Panc1 (cell line): Measurements from ENCODE around the gene UGT1A8. TPM values are rescaled to one million over a fixed set of nuclear protein-coding genes. Genes with fewer than 3 reads are reported as not detected.

Experiments
- ATAC-seq: fragments of 200-7000 bp; cut with Tn5 transposase; 2 replicates; pipeline ENCODE4 v1.9.1; 2020; ENCODE audit warnings: mild to moderate bottlenecking, moderate library complexity
- BruUV-seq: library from RNA; stranded (reverse); fragments of 400-500 nt; replicated peaks from 2 replicates; lab custom pipeline; 2021; lab: Mats Ljungman, UMichigan
- CTCF ChIA-PET: fragments of 300-600 bp; sonication (Branson Sonifier 250); formaldehyde crosslinking; loops from one replicate; lab custom pipeline; 2022; ENCODE audit warnings: antibody characterized with exemption; lab: Charles Lee
- POLR2A ChIA-PET: fragments of 300-600 bp; sonication (Branson Sonifier 250); formaldehyde crosslinking; loops from one replicate; lab custom pipeline; 2022; ENCODE audit warnings: antibody characterized with exemption; lab: Charles Lee
- DNase-seq: peaks from one replicate; pipeline ENCODE4 v3.0.0-alpha.2; 2010; ENCODE audit warnings: low read depth, low spot score
- H3K27ac ChIP-seq: 2 replicates; pipeline ENCODE4 v1.5.1; 2011; ENCODE audit warnings: mild to moderate bottlenecking, low read length, inconsistent platforms
- H3K27me3 ChIP-seq: fragments of 200-500 bp; sonication (Bioruptor generic); 2 replicates; pipeline ENCODE4 v1.6.0; 2014; ENCODE audit warnings: low read length, inconsistent platforms; ENCODE audit not compliant: control insufficient read depth, insufficient read depth
- H3K36me3 ChIP-seq: fragments of 200-500 bp; sonication (Bioruptor generic); 2 replicates; pipeline ENCODE4 v1.5.1; 2014; ENCODE audit warnings: inconsistent platforms, mild to moderate bottlenecking, low read length, moderate library complexity; ENCODE audit not compliant: control insufficient read depth, insufficient read depth
- H3K4me1 ChIP-seq: 2 replicates; pipeline ENCODE4 v1.5.1; 2011; ENCODE audit warnings: inconsistent platforms, mild to moderate bottlenecking, low read length, moderate library complexity; ENCODE audit not compliant: control insufficient read depth, insufficient read depth
- H3K4me3 ChIP-seq, 2 experiments: 2 replicates each; pipeline ENCODE4 v1.5.1; 2011 to 2012; ENCODE audit warnings: low read depth in 2 of 2, low read length in 2 of 2, mild to moderate bottlenecking in 2 of 2, inconsistent platforms in 1 of 2, moderate library complexity in 1 of 2
- H3K9me3 ChIP-seq: fragments of 200-500 bp; sonication (Bioruptor generic); 2 replicates; pipeline ENCODE4 v1.5.1; 2014; ENCODE audit warnings: low read depth, mild to moderate bottlenecking, inconsistent platforms, low read length, moderate library complexity; ENCODE audit not compliant: control insufficient read depth, insufficient read depth
- CTCF ChIP-seq: fragments of 450-650 bp; IDR thresholded peaks from 2 replicates; pipeline ENCODE4 v1.5.1; 2017; ENCODE audit warnings: mild to moderate bottlenecking
- POLR2AphosphoS5 ChIP-seq: IDR thresholded peaks from 2 replicates; pipeline ENCODE4 v1.6.1; 2012; ENCODE audit warnings: mild to moderate bottlenecking, low read depth, low read length, moderate library complexity
- REST ChIP-seq, 2 experiments: IDR thresholded peaks; 2 replicates each; pipeline ENCODE4 v1.6.1; 2011 to 2012; ENCODE audit warnings: low read depth in 2 of 2, control low read depth in 1 of 2, low read length in 1 of 2, mild to moderate bottlenecking in 1 of 2, moderate library complexity in 1 of 2; ENCODE audit not compliant: insufficient read depth in 1 of 2
- SIN3A ChIP-seq: IDR thresholded peaks from 2 replicates; pipeline ENCODE4 v1.6.1; 2012; ENCODE audit warnings: low read depth, mild to moderate bottlenecking, low read length, moderate library complexity, borderline replicate concordance; ENCODE audit not compliant: insufficient read depth
- TCF7L2 ChIP-seq: IDR thresholded peaks from 2 replicates; pipeline ENCODE4 v1.6.1; 2011; ENCODE audit warnings: mild to moderate bottlenecking, low read depth, low read length, inconsistent platforms
- in situ Hi-C: cut with HindIII; loops from 2 replicates; pipeline ENCODE4 v1.10.0; 2016; ENCODE audit warnings: low sequenced_read_pairs, low pct_unique_long_range_greater_than_20kb
- intact Hi-C: fragments of 100-400 bp; cut with micrococcal nuclease; formaldehyde crosslinking; loops from one replicate; pipeline ENCODE4 v1.10.0; 2022; ENCODE audit not compliant: unreplicated experiment
- total RNA-seq: library from RNA; stranded (reverse); gene quantifications from one replicate; pipeline ENCODE4 v1.2.1, GENCODE V29; 2021; ENCODE audit not compliant: unreplicated experiment

UGT1A8 gene
- total RNA-seq, 1 experiment from 2014 or later: 0.15 TPM

DNA sequence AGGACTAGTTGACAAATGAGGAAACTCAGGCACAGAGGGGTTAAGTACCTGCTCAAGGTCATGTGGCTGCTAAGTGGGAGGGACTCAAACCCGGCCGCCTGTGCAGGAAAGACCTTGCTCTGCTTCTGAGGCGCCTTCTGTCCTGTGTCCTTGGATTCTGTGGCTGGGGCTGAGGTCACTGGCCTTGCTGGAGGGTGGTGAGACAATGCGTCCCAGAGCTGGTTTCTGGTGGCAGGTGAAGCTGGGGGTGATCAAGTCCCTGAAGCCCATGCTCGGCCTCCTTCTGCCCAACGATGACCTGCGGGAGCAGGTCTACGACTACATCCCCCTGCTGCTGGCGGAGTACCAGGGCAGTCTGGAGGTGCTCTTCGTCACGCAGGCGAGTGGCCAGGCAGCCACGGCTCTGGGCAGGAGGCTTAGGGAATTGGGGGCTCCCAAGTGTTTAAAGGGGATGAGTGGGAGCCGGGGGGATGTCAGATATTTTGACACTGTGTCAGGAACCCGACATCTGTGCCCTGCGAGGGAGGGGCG, 176.8 kb downstream of the UGT1A8 start:
- no peak for TF ChIP-seq SIN3A
- no peak for TF ChIP-seq TCF7L2
- TF ChIP-seq POLR2AphosphoS5: no peak
- TF ChIP-seq CTCF: no peak
- TF ChIP-seq REST (IDR thresholded peaks at IDR 0.05; ENCODE audit: insufficient read depth in 1 of 2, low read depth in 2 of 2, low read length in 1 of 2): no peak
- ATAC-seq: no peak
- Histone ChIP-seq H3K9me3 (no peaks in the 10 kb centered on the region), H3K27me3 (no peaks in the 10 kb centered on the region), H3K36me3 (no peaks in the 10 kb centered on the region), H3K4me3 (no peak overlapping the region), H3K27ac (no peak overlapping the region), H3K4me1 (no peaks in the 10 kb centered on the region)
- in situ Hi-C loops: no loop called here
- intact Hi-C loops: no loop called here
- BruUV-seq: no TSS peak
- no peak for DNase-seq
- ChIA-PET POLR2A (no interaction called here), CTCF (no interaction called here)

- no peak overlapping the region for H3K27ac ChIP-seq
- no peaks in the 10 kb centered on the region for H3K27me3 ChIP-seq
- no peaks in the 10 kb centered on the region for H3K9me3 ChIP-seq
- no peaks in the 10 kb centered on the region for H3K4me1 ChIP-seq
- BruUV-seq: no TSS peak
- no peak for TF ChIP-seq REST (IDR thresholded peaks at IDR 0.05; ENCODE audit: insufficient read depth in 1 of 2, low read depth in 2 of 2, low read length in 1 of 2)
- intact Hi-C loops (no loop called here), in situ Hi-C loops (no loop called here)
- no peak; the same call in 1 of the 2 replicates for ATAC-seq
- H3K4me3 ChIP-seq: no peak overlapping the region
- no peak for DNase-seq
- CTCF ChIA-PET: no interaction called here
- no peaks in the 10 kb centered on the region for H3K36me3 ChIP-seq
- POLR2A ChIA-PET: no interaction called here
These were observed 178.3 kb downstream of the UGT1A8 start for GRCh38 chr2:233795735-233796171.
